ENCODE measurements around the gene RBMX2. TPM values are rescaled to one million over a fixed set of nuclear protein-coding genes. Genes with fewer than 3 reads are reported as not detected.

RBMX2 gene
- total and polyA plus RNA-seq, 2 experiments from 2014 or later, result 16.1 to 48.9 TPM

DNA sequence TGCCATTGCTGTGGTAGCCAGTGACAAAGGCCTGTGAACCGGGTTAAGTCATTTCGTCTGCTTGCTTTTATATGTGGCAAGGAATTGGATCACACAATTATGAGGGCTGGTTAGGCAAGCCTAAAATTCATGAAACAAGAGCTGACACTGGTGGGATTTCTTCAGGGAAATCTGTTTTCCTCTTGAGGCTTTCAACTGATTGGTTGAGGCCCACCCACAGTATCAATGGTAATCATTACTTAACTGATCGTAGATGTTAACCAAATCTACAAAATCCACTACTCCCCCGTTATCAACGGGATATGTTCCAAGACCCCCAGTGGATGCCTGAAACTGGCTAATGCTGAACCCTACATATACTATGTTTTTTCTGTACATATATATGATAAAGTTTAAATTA, 13.0 kb downstream of the RBMX2 start:
- DNase-seq (ENCODE audit: low spot score), result no peak
- TF ChIP-seq NANOG (IDR thresholded peaks at IDR 0.05; ENCODE audit: borderline replicate concordance) (no peak), EZH2phosphoT487 (IDR thresholded peaks at IDR 0.05; ENCODE audit: unreplicated experiment) (no peak), JUNB (IDR thresholded peaks at IDR 0.05; ENCODE audit: unreplicated experiment) (no peak), ZNF331 (CRISPR knock-in tag; IDR thresholded peaks at IDR 0.05; ENCODE audit: low read depth) (no peak), CREB1 (CRISPR knock-in tag; IDR thresholded peaks at IDR 0.05; ENCODE audit: low read depth) (no peak), POLR2AphosphoS5 (IDR thresholded peaks at IDR 0.05; ENCODE audit: low read depth) (no peak), ZNF114 (CRISPR knock-in tag; IDR thresholded peaks at IDR 0.05) (no peak), EZH2 (IDR thresholded peaks at IDR 0.05; ENCODE audit: low read depth, unreplicated experiment) (no peak), STAT1 (IDR thresholded peaks at IDR 0.05; ENCODE audit: unreplicated experiment) (no peak)
- TF ChIP-seq, protein P1, sequence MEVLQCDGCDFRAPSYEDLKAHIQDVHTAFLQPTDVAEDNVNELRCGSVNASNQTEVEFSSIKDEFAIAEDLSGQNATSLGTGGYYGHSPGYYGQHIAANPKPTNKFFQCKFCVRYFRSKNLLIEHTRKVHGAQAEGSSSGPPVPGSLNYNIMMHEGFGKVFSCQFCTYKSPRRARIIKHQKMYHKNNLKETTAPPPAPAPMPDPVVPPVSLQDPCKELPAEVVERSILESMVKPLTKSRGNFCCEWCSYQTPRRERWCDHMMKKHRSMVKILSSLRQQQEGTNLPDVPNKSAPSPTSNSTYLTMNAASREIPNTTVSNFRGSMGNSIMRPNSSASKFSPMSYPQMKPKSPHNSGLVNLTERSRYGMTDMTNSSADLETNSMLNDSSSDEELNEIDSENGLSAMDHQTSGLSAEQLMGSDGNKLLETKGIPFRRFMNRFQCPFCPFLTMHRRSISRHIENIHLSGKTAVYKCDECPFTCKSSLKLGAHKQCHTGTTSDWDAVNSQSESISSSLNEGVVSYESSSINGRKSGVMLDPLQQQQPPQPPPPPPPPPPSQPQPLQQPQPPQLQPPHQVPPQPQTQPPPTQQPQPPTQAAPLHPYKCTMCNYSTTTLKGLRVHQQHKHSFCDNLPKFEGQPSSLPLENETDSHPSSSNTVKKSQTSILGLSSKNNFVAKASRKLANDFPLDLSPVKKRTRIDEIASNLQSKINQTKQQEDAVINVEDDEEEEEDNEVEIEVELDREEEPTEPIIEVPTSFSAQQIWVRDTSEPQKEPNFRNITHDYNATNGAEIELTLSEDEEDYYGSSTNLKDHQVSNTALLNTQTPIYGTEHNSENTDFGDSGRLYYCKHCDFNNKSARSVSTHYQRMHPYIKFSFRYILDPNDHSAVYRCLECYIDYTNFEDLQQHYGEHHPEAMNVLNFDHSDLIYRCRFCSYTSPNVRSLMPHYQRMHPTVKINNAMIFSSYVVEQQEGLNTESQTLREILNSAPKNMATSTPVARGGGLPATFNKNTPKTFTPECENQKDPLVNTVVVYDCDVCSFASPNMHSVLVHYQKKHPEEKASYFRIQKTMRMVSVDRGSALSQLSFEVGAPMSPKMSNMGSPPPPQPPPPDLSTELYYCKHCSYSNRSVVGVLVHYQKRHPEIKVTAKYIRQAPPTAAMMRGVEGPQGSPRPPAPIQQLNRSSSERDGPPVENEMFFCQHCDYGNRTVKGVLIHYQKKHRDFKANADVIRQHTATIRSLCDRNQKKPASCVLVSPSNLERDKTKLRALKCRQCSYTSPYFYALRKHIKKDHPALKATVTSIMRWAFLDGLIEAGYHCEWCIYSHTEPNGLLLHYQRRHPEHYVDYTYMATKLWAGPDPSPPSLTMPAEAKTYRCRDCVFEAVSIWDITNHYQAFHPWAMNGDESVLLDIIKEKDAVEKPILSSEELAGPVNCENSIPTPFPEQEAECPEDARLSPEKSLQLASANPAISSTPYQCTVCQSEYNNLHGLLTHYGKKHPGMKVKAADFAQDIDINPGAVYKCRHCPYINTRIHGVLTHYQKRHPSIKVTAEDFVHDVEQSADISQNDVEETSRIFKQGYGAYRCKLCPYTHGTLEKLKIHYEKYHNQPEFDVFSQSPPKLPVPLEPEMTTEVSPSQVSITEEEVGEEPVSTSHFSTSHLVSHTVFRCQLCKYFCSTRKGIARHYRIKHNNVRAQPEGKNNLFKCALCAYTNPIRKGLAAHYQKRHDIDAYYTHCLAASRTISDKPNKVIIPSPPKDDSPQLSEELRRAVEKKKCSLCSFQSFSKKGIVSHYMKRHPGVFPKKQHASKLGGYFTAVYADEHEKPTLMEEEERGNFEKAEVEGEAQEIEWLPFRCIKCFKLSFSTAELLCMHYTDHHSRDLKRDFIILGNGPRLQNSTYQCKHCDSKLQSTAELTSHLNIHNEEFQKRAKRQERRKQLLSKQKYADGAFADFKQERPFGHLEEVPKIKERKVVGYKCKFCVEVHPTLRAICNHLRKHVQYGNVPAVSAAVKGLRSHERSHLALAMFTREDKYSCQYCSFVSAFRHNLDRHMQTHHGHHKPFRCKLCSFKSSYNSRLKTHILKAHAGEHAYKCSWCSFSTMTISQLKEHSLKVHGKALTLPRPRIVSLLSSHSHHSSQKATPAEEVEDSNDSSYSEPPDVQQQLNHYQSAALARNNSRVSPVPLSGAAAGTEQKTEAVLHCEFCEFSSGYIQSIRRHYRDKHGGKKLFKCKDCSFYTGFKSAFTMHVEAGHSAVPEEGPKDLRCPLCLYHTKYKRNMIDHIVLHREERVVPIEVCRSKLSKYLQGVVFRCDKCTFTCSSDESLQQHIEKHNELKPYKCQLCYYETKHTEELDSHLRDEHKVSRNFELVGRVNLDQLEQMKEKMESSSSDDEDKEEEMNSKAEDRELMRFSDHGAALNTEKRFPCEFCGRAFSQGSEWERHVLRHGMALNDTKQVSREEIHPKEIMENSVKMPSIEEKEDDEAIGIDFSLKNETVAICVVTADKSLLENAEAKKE (CRISPR knock-in tag; IDR thresholded peaks at IDR 0.05), result no peak
- TF ChIP-seq, protein P2, sequence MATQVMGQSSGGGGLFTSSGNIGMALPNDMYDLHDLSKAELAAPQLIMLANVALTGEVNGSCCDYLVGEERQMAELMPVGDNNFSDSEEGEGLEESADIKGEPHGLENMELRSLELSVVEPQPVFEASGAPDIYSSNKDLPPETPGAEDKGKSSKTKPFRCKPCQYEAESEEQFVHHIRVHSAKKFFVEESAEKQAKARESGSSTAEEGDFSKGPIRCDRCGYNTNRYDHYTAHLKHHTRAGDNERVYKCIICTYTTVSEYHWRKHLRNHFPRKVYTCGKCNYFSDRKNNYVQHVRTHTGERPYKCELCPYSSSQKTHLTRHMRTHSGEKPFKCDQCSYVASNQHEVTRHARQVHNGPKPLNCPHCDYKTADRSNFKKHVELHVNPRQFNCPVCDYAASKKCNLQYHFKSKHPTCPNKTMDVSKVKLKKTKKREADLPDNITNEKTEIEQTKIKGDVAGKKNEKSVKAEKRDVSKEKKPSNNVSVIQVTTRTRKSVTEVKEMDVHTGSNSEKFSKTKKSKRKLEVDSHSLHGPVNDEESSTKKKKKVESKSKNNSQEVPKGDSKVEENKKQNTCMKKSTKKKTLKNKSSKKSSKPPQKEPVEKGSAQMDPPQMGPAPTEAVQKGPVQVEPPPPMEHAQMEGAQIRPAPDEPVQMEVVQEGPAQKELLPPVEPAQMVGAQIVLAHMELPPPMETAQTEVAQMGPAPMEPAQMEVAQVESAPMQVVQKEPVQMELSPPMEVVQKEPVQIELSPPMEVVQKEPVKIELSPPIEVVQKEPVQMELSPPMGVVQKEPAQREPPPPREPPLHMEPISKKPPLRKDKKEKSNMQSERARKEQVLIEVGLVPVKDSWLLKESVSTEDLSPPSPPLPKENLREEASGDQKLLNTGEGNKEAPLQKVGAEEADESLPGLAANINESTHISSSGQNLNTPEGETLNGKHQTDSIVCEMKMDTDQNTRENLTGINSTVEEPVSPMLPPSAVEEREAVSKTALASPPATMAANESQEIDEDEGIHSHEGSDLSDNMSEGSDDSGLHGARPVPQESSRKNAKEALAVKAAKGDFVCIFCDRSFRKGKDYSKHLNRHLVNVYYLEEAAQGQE (IDR thresholded peaks at IDR 0.05; ENCODE audit: unreplicated experiment), result no peak
- TF ChIP-seq, protein P3, sequence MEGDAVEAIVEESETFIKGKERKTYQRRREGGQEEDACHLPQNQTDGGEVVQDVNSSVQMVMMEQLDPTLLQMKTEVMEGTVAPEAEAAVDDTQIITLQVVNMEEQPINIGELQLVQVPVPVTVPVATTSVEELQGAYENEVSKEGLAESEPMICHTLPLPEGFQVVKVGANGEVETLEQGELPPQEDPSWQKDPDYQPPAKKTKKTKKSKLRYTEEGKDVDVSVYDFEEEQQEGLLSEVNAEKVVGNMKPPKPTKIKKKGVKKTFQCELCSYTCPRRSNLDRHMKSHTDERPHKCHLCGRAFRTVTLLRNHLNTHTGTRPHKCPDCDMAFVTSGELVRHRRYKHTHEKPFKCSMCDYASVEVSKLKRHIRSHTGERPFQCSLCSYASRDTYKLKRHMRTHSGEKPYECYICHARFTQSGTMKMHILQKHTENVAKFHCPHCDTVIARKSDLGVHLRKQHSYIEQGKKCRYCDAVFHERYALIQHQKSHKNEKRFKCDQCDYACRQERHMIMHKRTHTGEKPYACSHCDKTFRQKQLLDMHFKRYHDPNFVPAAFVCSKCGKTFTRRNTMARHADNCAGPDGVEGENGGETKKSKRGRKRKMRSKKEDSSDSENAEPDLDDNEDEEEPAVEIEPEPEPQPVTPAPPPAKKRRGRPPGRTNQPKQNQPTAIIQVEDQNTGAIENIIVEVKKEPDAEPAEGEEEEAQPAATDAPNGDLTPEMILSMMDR (conservative IDR thresholded peaks at IDR 0.05; ENCODE audit: low read depth in 2 of 2), result no peak
- TF ChIP-seq, protein P4, sequence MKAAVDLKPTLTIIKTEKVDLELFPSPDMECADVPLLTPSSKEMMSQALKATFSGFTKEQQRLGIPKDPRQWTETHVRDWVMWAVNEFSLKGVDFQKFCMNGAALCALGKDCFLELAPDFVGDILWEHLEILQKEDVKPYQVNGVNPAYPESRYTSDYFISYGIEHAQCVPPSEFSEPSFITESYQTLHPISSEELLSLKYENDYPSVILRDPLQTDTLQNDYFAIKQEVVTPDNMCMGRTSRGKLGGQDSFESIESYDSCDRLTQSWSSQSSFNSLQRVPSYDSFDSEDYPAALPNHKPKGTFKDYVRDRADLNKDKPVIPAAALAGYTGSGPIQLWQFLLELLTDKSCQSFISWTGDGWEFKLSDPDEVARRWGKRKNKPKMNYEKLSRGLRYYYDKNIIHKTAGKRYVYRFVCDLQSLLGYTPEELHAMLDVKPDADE (IDR thresholded peaks at IDR 0.05), result no peak
- no peak overlapping the region for H3K4me3 Mint-ChIP-seq
- Histone ChIP-seq H3K4me2 (no peak overlapping the region), H3F3A (replicated peaks; ENCODE audit: low read depth) (no peaks in the 10 kb centered on the region), H2AFZ (no peak overlapping the region), H3K4me3 (no peak overlapping the region), H4K20me1 (replicated peaks; ENCODE audit: insufficient read depth) (no peaks in the 10 kb centered on the region), H3K4me1 (ENCODE audit: insufficient read depth) (peaks cover 5% of the 10 kb centered on the region; the same call in 1 of the 2 replicates), H3K27ac (ENCODE audit: low read depth) (no peak overlapping the region), H3K27me3 (ENCODE audit: insufficient read depth) (no peaks in the 10 kb centered on the region), H3K9me2 (ENCODE audit: insufficient read depth) (no peaks in the 10 kb centered on the region), H3K36me3 (ENCODE audit: insufficient read depth) (no peaks in the 10 kb centered on the region), H3K79me2 (replicated peaks; ENCODE audit: insufficient read depth) (no peaks in the 10 kb centered on the region)
- peaks cover 2% of the 10 kb centered on the region for H3K27me3 Mint-ChIP-seq (ENCODE audit: insufficient read depth, low read depth, poor library complexity)
- H3K36me3 Mint-ChIP-seq (ENCODE audit: low read depth), result peaks cover 27% of the 10 kb centered on the region
- H3K9me3 Mint-ChIP-seq, result no peaks in the 10 kb centered on the region
- H3K4me1 Mint-ChIP-seq, result peaks cover 13% of the 10 kb centered on the region
- ATAC-seq, result no peak
- H3K27ac Mint-ChIP-seq, result no peak overlapping the region

Data from GM23338 (cell line).